Activated CD4-positive, alpha-beta memory T cell treated with anti-CD3 and anti-CD28 coated beads, Interleukin-2, amount 10 ng/mL, durations not matched to agents 7 days and 5 days (primary cell): ENCODE measurements around the gene TUBD1. TPM values are rescaled to one million over a fixed set of nuclear protein-coding genes. Genes with fewer than 3 reads are reported as not detected.
"Not testable (repeated sequence)": the region's sequence is repeated elsewhere in the genome, so short reads cannot be mapped to it uniquely, and the experiment has no call there.

Experiments
- CTCF ChIA-PET: fragments of 350-600 bp; sonication (Branson Sonifier 250); formaldehyde crosslinking; loops from one replicate; lab custom pipeline; 2021; ENCODE audit warnings: antibody characterized with exemption, inconsistent platforms; lab: Charles Lee
- POLR2A ChIA-PET: fragments of 350-600 bp; sonication (Branson Sonifier 250); formaldehyde crosslinking; loops from one replicate; lab custom pipeline; 2021; ENCODE audit warnings: antibody characterized with exemption; lab: Charles Lee
- DNase-seq: peaks from one replicate; pipeline ENCODE4 v3.0.0-alpha.2; 2020
- H3K27ac Mint-ChIP-seq: one replicate; pipeline ENCODE4 v1.8.0; 2021; ENCODE audit warnings: mild to moderate bottlenecking, mixed read lengths
- H3K27me3 Mint-ChIP-seq: one replicate; pipeline ENCODE4 v1.8.0; 2021; ENCODE audit warnings: mixed read lengths
- H3K36me3 Mint-ChIP-seq: one replicate; pipeline ENCODE4 v1.8.0; 2021; ENCODE audit warnings: low read depth, mixed read lengths
- H3K4me1 Mint-ChIP-seq: one replicate; pipeline ENCODE4 v1.8.0; 2021; ENCODE audit warnings: mixed read lengths
- H3K4me3 Mint-ChIP-seq: one replicate; pipeline ENCODE4 v1.8.0; 2021; ENCODE audit warnings: mild to moderate bottlenecking, mixed read lengths
- H3K9me3 Mint-ChIP-seq: one replicate; pipeline ENCODE4 v1.8.0; 2021; ENCODE audit warnings: mixed read lengths
- total RNA-seq, 2 experiments: library from RNA; stranded (reverse); gene quantifications; one replicate each; pipeline ENCODE4 v1.2.3, GENCODE V29; 2021

TUBD1 gene
- total RNA-seq, 2 experiments from 2014 or later, result 11.4 to 11.7 TPM

DNA sequence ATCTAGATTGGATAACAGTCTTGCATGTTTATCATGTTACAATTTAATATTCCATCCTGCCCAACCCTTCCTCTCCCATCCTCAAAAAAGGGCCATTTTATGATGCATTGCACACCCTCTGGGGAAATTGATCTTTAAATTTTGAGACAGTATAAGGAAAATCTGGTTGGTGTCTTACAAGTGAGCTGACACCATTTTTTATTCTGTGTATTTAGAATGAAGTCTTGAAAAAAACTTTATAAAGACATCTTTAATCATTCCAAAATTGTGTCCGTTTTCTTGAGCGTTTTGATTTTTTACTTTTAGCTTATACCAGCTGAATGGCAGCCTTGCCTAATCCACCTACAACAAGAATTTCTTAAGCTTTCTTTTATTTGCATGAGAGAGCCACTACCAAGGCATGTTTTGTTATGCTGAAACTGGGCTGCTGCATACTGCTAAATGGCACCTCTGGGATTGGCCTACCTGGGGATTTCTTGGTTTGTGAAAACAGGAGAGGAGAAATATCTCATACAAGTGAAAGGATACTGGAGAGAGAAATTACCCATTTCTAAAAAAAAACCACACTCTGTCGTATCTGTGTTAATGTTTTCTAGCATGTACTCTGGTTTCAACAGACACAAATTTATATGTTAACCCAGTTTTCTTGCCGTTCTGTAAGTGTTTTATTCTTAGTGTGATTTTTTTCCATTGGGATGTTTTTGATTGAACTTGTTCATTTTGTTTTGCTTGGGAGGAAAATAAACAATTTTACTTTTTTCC is 52.2 kb downstream of the TUBD1 start:
- DNase-seq, result no peak
- peak overlapping the region; percentile 99 for H3K27ac Mint-ChIP-seq
- ChIA-PET CTCF (interaction anchor here (1.1 to 7.8 kb wide), 5 partner anchors 9 to 88 kb away, joined by 4 to 55 read pairs (median 7); no protein-coding TSS in a partner anchor), POLR2A (interaction anchor here (0.8 to 29.7 kb wide), 10 partner anchors 12 to 1505 kb away, joined by 3 to 2499 read pairs (median 40); partner anchors contain the start of genes CLTC, PRR11, PTRH2 and SKA2)
- peaks cover 66% of the 10 kb centered on the region for H3K36me3 Mint-ChIP-seq
- peak overlapping the region; percentile 100 for H3K4me3 Mint-ChIP-seq
- no peaks in the 10 kb centered on the region for H3K27me3 Mint-ChIP-seq
- no peaks in the 10 kb centered on the region for H3K9me3 Mint-ChIP-seq
- peaks cover 47% of the 10 kb centered on the region for H3K4me1 Mint-ChIP-seq

- POLR2A ChIA-PET, result interaction anchor here (0.8 to 29.7 kb wide), 16 partner anchors 12 to 1505 kb away, joined by 3 to 2499 read pairs (median 19); partner anchors contain the start of genes CLTC, PRR11, PTRH2 and RPS6KB1
- H3K4me3 Mint-ChIP-seq, result peak overlapping the region; percentile 100
- CTCF ChIA-PET, result interaction anchor here (1.1 to 7.8 kb wide), 6 partner anchors 8 to 87 kb away, joined by 4 to 55 read pairs (median 16); no protein-coding TSS in a partner anchor
- H3K36me3 Mint-ChIP-seq, result peaks cover 64% of the 10 kb centered on the region
- DNase-seq, result no peak
- H3K27me3 Mint-ChIP-seq, result no peaks in the 10 kb centered on the region
- H3K27ac Mint-ChIP-seq, result peak overlapping the region; percentile 99
- H3K9me3 Mint-ChIP-seq, result no peaks in the 10 kb centered on the region
- H3K4me1 Mint-ChIP-seq, result peaks cover 41% of the 10 kb centered on the region
Observed at GRCh38 chr17:59839651-59840328, 53.0 kb downstream of the TUBD1 start.

DNA sequence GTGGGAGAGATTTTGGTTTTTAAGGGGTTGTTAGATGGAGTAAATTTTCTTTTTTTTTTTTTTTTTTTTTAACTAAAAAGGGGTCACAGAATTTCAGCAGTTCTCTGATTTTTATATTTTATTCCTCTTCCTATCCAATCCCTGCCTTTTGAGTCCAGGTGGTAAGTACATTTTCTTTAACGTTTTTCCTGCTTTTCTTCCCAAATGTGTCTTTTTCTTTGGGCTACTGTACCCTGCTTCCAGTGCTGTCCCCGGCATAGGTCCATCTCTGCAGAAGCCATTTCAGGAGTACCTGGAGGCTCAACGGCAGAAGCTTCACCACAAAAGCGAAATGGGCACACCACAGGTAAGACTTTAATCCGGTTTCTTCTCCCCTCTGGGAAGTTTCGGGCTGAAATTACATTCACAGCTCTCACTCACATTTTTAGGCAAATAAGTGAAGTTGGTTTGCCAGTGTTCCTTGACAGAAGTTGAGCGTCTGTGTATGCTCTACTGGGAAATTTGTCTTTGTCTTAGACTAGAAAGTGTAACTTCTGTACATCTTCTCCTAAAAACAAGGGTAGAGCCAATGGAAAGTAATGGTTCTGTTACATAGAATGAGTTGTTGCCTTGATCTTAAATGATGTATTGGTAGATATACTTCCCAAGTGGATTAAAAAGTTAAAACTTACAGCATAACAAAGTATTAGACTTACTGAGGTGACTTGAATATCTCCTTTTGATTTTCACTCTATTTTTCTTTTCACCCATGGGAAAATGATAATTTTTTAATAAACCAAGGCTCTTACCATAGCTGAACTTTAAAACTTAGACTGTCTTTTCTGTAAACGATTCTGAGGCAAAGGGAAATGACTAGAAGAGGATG is 54.5 kb downstream of the TUBD1 start:
- peak; percentile 61 for DNase-seq
- peak overlapping the region; percentile 99 for H3K27ac Mint-ChIP-seq
- H3K4me3 Mint-ChIP-seq, result peak overlapping the region; percentile 100
- no peaks in the 10 kb centered on the region for H3K27me3 Mint-ChIP-seq
- ChIA-PET CTCF (interaction anchor here (1.2 to 7.8 kb wide), 5 partner anchors 10 to 131 kb away, joined by 3 to 55 read pairs (median 26); partner anchors contain the start of gene PTRH2), POLR2A (interaction anchor here (0.7 to 29.7 kb wide), 19 partner anchors 10 to 1503 kb away, joined by 3 to 2499 read pairs (median 5); partner anchors contain the start of genes CLTC, HEATR6, PTRH2 and RNFT1)
- H3K9me3 Mint-ChIP-seq, result no peaks in the 10 kb centered on the region
- H3K4me1 Mint-ChIP-seq, result peaks cover 37% of the 10 kb centered on the region
- peaks cover 65% of the 10 kb centered on the region for H3K36me3 Mint-ChIP-seq

DNA sequence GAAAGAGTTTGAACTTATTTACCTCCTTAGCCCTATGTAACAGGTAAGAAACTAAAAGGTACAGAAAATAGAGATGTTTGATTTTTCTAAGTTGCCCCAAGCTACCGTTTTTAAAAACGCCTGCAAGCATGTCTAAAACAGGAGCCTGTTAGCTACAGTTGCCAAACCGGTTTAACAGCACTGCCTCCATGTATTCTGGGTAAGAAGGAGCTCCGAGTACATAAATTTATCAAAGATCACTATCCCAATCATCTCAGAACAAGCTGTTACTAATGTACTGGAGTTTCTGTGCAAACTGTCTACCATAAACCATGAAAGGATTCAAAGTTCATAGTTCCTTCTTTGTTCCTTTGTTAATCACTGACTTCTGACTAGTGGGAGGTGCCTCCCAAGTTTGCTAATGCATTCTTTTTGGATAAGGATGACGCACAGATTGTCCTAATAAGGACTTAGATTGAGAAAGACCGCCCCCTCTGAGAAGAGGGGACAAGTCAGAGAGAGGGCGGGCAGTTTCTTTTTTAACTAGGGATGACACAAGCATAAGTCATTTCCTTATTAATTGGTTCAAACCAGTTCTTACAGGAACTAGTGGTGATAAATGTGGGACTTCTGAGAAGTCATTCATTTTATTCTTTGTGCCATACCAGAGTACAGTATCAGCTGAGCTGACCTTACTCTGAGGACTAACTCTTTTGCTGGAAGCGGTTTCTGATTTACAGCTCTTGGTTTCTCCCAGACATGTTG is 55.3 kb downstream of the TUBD1 start:
- peaks cover 57% of the 10 kb centered on the region for H3K36me3 Mint-ChIP-seq
- DNase-seq, result peak; percentile 77
- CTCF ChIA-PET, result interaction anchor here (1.1 to 7.8 kb wide), 6 partner anchors 9 to 131 kb away, joined by 3 to 55 read pairs (median 16); partner anchors contain the start of gene PTRH2
- H3K4me3 Mint-ChIP-seq, result peak overlapping the region; percentile 100
- POLR2A ChIA-PET, result interaction anchor here (0.7 to 29.7 kb wide), 16 partner anchors 9 to 1502 kb away, joined by 3 to 2499 read pairs (median 17); partner anchors contain the start of genes CLTC, HEATR6, PTRH2 and RNFT1
- H3K27ac Mint-ChIP-seq, result peak overlapping the region; percentile 99
- peaks cover 37% of the 10 kb centered on the region for H3K4me1 Mint-ChIP-seq
- no peaks in the 10 kb centered on the region for H3K27me3 Mint-ChIP-seq
- no peaks in the 10 kb centered on the region for H3K9me3 Mint-ChIP-seq

- Mint-ChIP-seq H3K27ac (peak overlapping the region; percentile 96), H3K27me3 (no peaks in the 10 kb centered on the region), H3K4me1 (peaks cover 66% of the 10 kb centered on the region), H3K4me3 (peak overlapping the region; percentile 14), H3K9me3 (no peaks in the 10 kb centered on the region), H3K36me3 (peaks cover 19% of the 10 kb centered on the region)
- POLR2A ChIA-PET, result interaction anchor here (0.7 to 29.7 kb wide), 9 partner anchors 10 to 213 kb away, joined by 3 to 2499 read pairs (median 11); partner anchors contain the start of gene CLTC
- no peak for DNase-seq
- CTCF ChIA-PET, result interaction anchor here (0.8 to 3.1 kb wide), 3 partner anchors 50 to 79 kb away, joined by 5 to 17 read pairs (median 11); no protein-coding TSS in a partner anchor
Observed at GRCh38 chr17:59832883-59833379, 59.8 kb downstream of the TUBD1 start.

DNA sequence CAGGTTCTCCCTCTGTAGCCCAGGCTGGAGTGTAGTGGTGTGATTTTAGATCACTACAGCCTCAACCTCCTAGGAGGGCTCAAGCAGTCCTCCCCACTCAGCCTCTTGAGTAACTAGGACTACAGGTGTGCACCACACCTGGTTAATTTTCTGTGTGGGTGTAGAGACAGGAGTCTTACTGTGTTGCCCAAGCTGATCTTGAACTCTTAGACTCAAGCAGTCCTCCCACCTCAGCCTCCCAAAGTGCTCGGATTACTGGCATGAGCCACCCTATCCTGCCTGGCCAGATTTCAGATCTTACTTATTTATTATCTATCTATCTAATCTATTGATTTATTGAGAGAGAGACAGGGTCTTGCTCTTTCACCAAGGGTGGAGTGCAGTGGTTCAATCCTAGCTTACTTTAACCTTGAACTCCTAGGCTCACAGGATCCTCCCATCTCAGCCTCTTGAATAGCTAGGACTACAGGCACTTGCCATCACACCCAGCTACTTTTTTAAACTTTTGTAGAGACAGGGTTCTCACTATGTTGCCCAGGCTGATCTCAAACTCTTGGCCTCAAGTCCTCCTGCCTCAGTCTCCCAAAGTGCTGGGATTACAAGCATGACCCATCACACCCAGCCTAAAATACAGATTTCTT is 61.8 kb downstream of the TUBD1 start:
- Mint-ChIP-seq H3K27me3 (no peaks in the 10 kb centered on the region), H3K36me3 (peaks cover 30% of the 10 kb centered on the region), H3K9me3 (no peaks in the 10 kb centered on the region), H3K4me3 (peak overlapping the region; percentile 67), H3K27ac (peak overlapping the region; percentile 96), H3K4me1 (peaks cover 74% of the 10 kb centered on the region)
- POLR2A ChIA-PET, result interaction anchor here (0.9 to 29.7 kb wide), 9 partner anchors 12 to 1487 kb away, joined by 3 to 2499 read pairs (median 112); partner anchors contain the start of genes PTRH2, RPS6KB1, TUBD1 and VMP1
- DNase-seq, result no peak
- CTCF ChIA-PET, result interaction anchor here (1.1 to 3.1 kb wide), 6 partner anchors 10 to 79 kb away, joined by 3 to 17 read pairs (median 8); no protein-coding TSS in a partner anchor

DNA sequence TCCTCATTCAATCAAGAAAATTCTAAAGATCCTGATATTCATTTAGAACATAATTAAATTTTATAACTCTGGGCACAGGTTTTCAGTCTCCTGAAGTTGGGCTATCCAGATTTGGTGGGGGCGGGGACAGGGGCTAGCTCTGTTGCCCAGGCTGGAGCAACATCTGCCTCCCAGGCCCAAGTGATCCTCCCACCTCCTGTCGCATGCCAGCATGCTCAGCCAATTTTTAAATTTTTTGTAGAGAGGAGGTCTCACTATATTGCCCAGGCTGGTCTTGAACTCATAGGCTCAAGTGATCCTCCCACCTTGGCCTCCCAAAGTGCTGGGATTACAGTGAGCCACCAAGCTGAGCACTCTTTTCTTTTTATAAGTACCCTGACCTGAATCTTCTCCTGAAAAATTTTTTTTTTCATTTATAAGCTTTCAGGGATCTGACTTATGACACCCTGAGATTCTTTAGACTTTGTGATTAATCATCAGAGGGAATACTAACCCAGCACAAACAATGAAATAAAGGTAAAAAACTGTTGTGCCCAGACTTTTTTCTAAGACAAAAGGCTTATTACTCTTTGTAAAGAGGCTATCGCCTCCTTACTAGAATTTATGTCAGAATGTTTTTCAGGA is 62.6 kb downstream of the TUBD1 start:
- Mint-ChIP-seq H3K36me3 (peaks cover 35% of the 10 kb centered on the region), H3K4me3 (peak overlapping the region; percentile 77), H3K4me1 (peaks cover 77% of the 10 kb centered on the region), H3K27ac (peak overlapping the region; percentile 96), H3K9me3 (no peaks in the 10 kb centered on the region), H3K27me3 (no peaks in the 10 kb centered on the region)
- ChIA-PET POLR2A (interaction anchor here (1.0 to 29.7 kb wide), 13 partner anchors 13 to 1498 kb away, joined by 3 to 2499 read pairs (median 30); partner anchors contain the start of genes CLTC, PTRH2, RPS6KB1 and TUBD1), CTCF (interaction anchor here (0.8 to 5.2 kb wide), 7 partner anchors 8 to 78 kb away, joined by 3 to 62 read pairs (median 11); no protein-coding TSS in a partner anchor)
- peak; percentile 53 for DNase-seq

DNA sequence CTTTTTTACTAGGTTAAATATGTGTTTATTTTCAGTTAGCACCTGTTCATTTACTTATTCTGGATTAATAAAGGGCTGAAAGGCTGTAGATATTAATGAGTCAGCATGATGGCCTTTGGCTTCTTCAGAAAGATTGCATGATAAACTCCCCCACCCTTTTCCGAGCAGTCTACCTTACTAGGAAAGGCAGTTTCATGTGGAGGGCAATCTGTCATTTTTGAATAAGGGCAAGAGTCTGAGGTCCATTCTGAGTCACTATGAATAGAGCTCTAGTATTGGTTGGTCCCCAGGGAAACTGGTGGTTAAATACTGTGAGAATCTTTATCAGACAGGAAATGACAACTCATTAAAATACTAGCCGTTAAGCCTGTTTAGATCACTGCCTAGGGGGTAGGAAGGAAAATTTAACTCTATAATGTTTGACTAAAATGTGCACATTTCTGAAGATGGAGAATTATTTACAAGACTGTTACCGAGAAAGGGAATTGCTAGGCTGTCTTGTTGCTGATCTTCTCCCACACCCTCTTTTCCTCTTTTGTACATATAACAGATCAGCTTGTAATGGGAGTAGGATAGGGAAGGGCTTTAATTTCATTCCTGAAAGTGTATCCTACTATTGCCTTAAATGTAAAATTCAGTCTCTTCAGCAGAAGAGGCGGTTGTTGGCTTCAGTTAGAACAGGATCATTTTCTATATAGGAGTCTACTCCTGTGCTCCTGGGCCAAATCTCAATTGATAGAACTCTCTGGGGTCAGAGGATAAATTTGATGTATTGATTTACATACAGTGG is 63.3 kb downstream of the TUBD1 start:
- Mint-ChIP-seq H3K36me3 (peaks cover 35% of the 10 kb centered on the region), H3K9me3 (no peaks in the 10 kb centered on the region), H3K27me3 (no peaks in the 10 kb centered on the region), H3K4me1 (peaks cover 77% of the 10 kb centered on the region), H3K27ac (peak overlapping the region; percentile 96), H3K4me3 (peak overlapping the region; percentile 77)
- POLR2A ChIA-PET, result interaction anchor here (1.0 to 29.7 kb wide), 16 partner anchors 10 to 1497 kb away, joined by 3 to 2499 read pairs (median 12); partner anchors contain the start of genes CLTC, PTRH2, RPS6KB1 and TUBD1
- CTCF ChIA-PET, result interaction anchor here (0.8 to 5.2 kb wide), 8 partner anchors 9 to 77 kb away, joined by 3 to 62 read pairs (median 12); no protein-coding TSS in a partner anchor
- DNase-seq, result peak; percentile 62

GRCh38 chr17:59828819-59829216 is 63.9 kb downstream of the TUBD1 start:
- not testable (repeated sequence) for H3K9me3 Mint-ChIP-seq, H3K27me3 Mint-ChIP-seq
- CTCF ChIA-PET, result interaction anchor here (1.0 to 5.2 kb wide), 9 partner anchors 9 to 75 kb away, joined by 3 to 62 read pairs (median 12); no protein-coding TSS in a partner anchor
- H3K4me1 Mint-ChIP-seq, result peaks cover 73% of the 10 kb centered on the region
- H3K36me3 Mint-ChIP-seq, result peaks cover 37% of the 10 kb centered on the region
- peak overlapping the region; percentile 77 for H3K4me3 Mint-ChIP-seq
- POLR2A ChIA-PET, result interaction anchor here (0.6 to 29.7 kb wide), 17 partner anchors 10 to 1496 kb away, joined by 3 to 2499 read pairs (median 8); partner anchors contain the start of genes CLTC, PTRH2, RPS6KB1 and TUBD1
- peak overlapping the region; percentile 96 for H3K27ac Mint-ChIP-seq
- peak; percentile 58 for DNase-seq
